Activated effector memory CD4-positive, alpha-beta T cell treated with anti-CD3 and anti-CD28 coated beads, Interleukin-2, amount 50 U/mL, for 16 hours (primary cell): ENCODE measurements around the gene RYK.
"Not testable (repeated sequence)": the region's sequence is repeated elsewhere in the genome, so short reads cannot be mapped to it uniquely, and the experiment has no call there.

ENCODE experiments used
- DNase-seq: peaks from one replicate; pipeline ENCODE4 v3.0.0-alpha.2; 2020

The RYK gene

DNA sequence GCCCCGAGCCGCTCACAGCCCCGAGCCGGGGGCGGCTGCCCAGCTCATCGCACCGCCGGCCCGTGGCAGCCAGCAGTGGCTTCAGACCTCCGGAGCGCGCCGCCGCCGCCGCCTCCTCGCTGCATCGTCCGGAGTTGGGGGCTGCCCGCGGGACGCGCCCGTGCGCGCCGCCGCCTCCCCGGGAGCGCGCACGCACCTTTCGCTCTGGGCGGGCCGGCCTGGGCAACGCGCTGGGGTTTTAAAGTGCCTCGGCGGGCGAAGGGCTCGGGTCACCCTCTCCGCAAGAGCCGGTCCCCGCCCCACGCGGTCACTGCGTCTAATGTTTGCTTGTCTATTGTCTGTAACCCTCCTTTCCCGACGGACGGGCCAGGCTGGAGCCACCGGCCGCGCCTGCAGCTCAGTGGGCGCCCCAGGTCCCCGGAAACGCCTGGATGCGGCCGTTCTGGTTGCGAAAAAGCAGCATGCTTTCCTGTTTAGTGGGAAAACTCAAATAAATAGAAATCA lies at the start of gene RYK:
Gene RYK (minus strand): TSS at position 143 of the 504 bp plus-strand sequence. CDS start 205 bp downstream, outside the sequence.
- peak; percentile 92 for DNase-seq

GRCh38 chr3:134299888-134300206 lies 49.2 kb upstream of the RYK start:
- no peak for DNase-seq

GRCh38 chr3:134299185-134299887 lies 48.7 kb upstream of the RYK start:
- no peak for DNase-seq

- DNase-seq: no peak
Observed at GRCh38 chr3:134298249-134298648, 47.6 kb upstream of the RYK start.

DNA sequence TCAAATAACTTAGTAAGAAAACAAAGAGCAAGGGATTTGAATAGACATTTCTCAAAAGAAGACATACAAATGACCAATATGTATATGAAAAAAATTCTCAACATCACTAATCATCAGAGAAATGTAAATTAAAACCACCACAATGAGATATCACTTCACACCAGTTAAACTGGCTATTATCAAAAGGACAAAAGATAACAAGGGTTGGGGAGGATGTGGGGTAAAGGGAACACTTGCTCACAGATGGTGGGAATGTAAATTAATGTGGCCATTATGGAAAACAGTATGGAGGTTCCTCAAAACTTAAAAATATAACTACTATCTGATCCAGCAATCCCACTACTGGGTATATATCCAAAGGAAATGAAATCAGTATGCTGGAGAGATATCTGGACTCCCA lies 46.0 kb upstream of the RYK start:
- DNase-seq: no peak

GRCh38 chr3:134295930-134296329 lies 45.3 kb upstream of the RYK start:
- no peak for DNase-seq

- peak; percentile 76 for DNase-seq
Observed at GRCh38 chr3:134294302-134295280, 43.9 kb upstream of the RYK start.

DNA sequence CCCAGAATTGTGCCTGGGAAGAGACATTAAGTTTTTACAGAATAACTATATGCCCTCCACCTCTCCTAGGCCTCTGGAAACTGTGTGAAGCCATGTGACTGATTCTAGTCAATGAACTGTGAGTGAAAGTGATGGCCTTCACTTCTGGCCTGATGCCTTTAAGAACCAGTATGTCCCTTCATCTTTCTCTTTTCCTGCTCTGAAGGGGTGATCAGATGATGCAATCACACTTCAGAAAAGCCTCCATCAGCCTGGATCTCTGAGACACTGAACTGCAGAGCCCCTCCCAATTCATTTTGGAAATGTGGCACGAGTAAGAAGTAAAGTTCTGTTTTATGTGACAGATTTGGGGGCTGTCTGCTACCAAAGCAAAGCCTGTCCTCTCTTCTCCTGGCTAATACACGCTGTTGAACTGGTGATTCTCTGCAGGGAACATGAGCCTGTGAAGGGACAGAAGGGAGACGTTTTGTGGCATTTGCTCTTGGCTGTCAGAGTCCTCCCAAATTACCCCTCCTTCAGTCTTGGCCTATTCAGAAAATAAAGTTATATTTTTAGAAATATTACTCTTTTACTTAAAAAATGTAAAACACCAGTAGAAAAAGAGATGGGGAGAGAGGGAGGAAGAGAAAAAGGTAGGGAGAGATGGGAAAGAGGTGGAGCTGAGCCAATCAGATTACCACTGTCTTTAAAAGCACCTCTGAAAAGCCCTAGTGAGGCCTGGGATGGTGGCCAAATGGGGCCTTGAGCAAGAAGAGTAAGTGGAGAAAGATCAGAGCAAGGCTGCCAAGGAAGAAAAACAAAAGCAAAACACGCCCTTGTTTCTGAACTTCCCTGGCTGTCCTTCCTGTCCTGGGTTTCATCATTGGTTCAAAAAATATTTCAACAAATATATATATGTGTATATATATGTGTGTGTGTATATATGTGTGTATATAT lies 40.9 kb upstream of the RYK start:
- no peak for DNase-seq

GRCh38 chr3:134287512-134287911 lies 36.9 kb upstream of the RYK start:
- DNase-seq: no peak

DNA sequence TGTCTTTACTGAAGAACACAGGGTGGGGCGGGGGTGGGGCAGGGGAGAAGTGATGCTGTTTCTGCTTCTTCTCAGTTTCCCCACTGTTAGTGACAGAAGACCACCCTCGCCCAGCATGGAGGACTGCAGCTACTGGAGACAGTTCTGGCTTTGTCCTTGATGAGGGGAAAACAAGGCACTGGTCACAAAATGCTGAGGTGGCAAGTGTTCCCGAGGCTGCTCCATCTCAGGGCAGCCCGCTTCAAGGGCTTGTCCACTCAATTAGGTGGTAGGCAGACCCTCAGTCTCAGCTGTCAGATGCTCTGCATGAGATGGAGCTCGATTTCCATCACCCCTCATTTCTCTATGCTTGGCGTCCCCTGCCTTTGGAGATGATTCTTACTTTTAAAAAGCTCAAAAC lies 33.8 kb upstream of the RYK start:
- DNase-seq: no peak

DNA sequence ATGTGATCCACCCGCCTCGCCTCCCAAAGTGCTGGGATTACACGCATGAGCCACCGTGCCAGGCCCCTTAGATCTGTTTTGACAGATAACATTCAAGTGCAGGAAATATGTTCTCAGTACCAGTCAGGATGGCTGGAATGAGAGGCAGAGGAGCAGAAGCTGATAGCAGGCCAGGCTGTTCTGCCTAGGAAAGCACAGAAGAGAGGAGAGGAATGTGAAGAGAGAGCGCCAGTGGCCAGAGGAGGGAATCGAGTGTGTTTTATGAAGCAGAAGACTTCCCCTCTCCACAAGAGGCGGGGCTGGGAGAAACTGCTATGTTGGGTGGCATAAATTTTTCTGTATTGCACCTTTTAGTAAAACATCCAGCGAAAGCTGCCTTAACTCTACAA lies 32.0 kb upstream of the RYK start:
- no peak for DNase-seq

DNA sequence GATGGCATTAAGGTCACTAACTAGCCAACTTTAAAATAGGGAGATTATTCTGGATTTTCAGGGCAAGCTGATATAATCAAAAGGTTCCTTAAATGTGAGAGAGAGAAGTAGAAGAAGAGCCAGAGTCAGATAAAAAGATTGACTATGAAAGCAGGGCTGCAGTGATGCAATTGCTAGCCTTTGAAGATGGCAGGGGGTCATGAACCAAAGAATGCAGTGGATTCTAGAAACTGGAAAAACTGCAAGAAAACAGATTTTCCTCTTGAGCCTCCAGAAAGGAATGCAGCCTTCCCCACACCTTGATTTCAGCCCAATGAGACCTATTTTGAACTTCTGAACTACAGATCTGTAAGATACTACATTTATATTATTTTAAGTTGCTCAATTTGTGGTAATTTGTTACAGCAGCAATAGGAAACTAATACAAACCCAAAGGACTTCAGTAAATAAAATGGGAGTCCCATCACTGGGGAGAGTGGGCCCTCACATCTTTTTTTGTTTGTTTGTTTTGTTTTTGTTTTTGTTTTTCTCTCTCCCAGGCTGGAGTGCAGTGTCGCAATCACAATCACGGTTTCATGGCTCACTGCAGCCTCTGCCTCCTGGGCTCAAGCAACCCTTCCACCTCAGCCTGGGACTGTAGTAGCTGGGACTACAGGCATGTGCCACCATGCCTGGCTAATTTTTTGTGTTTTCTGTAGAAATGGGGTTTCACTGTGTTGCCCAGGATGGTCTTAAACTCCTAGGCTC lies 31.4 kb upstream of the RYK start:
- no peak for DNase-seq

GRCh38 chr3:134279466-134279865 lies 28.8 kb upstream of the RYK start:
- DNase-seq: no peak

DNA sequence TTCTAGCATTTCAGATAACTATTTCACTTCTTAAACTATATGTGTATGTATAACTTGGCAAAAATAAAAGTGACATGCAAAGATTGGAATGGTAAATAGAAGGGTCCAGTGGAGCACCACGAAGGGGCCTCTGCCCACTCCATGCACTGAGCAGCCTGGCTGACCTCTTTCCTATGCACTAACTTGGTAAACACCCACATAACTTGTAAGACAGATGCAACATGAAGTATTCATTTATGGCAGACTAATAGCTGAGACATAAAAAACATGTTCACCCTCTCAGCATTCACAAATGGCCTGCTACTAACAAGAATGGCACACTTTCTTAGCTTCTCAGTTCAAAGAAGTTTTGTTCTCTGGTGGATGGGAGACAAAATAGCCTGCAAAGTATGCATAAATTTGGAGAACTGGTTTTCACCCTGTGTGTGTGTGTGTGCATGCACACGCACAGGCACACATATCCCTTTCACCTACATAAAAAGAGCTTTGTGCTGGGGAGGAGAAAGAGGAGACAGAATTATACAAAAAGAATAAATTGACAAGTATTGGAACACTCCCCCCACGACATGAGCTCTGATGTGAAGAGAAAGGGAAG lies 26.5 kb upstream of the RYK start:
- DNase-seq: no peak

GRCh38 chr3:134276086-134276485 lies 25.4 kb upstream of the RYK start:
- no peak for DNase-seq

GRCh38 chr3:134275110-134275509 lies 24.5 kb upstream of the RYK start:
- not testable (repeated sequence) for DNase-seq

- DNase-seq: no peak
Observed at GRCh38 chr3:134274571-134274970, 23.9 kb upstream of the RYK start.

DNA sequence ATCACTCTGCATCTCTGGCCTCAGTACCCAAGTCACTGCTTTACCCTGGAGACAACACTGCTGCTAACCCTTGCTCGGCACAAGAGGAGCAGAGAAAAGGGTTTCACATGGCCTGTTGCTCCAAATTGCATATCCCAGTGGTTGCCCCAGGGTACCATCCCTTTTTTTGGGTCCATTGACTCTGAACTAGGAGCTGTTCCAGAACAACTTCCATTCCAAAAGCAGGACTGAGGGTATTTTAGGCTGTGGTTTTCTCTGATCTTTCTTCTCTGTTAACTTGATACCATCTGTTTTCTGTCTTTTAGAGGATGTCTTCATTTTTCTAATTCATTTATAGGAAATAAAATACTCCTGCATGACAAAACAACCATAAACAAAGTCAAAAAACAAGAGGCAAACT lies 17.3 kb upstream of the RYK start:
- no peak for DNase-seq

- no peak for DNase-seq
Observed at GRCh38 chr3:134260987-134261386, 10.3 kb upstream of the RYK start.

DNA sequence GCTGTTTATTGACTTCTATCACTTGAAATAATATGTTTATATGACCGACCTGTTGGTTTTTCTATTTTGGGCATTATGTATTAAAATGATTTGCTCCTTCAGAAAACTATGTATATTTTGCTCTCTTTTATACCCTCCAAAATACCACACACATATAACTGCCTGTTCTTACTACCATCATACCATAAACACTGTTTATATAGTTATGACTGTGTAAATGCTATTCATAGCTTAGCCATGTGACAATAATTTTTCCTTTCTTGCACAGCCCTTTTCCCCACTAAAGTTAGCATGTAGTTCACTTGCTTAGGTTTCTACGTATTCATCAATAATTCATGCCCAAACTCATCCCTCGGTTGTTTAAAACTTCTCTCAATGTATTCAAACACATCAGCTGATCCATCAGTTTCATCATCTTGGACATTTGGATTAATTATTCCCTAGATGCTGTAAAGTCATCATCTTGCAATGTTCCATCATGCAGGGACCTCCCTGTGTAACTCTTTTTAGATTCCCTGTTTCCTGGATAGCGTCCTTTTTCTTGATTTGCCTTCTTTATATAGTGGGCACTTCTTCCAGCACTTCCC lies 8.2 kb upstream of the RYK start:
- no peak for DNase-seq

DNA sequence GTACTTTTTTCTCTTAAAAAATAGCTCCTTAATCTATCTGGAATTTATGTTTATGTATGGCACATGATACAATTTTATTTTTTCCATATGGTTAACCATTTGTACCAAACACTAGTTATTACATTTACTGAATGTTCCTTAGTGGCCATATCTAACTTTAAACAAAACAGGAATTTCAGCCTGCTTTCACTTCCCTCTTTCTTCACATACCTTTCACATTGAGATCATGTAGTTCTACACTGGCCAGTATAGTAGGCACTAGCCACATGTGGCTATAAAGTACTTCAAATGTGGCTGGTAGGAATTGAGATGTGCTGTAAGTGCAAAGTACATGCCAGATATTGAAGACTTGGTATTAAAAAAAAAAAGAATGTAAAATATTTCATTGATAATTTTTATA lies 4.7 kb upstream of the RYK start:
- DNase-seq: no peak
